ENCODE data around the gene WNT3A. TPM values are rescaled to one million over a fixed set of nuclear protein-coding genes. Genes with fewer than 3 reads are reported as not detected.

Gene WNT3A
- polyA plus RNA-seq, 1 experiment = not detected

DNA sequence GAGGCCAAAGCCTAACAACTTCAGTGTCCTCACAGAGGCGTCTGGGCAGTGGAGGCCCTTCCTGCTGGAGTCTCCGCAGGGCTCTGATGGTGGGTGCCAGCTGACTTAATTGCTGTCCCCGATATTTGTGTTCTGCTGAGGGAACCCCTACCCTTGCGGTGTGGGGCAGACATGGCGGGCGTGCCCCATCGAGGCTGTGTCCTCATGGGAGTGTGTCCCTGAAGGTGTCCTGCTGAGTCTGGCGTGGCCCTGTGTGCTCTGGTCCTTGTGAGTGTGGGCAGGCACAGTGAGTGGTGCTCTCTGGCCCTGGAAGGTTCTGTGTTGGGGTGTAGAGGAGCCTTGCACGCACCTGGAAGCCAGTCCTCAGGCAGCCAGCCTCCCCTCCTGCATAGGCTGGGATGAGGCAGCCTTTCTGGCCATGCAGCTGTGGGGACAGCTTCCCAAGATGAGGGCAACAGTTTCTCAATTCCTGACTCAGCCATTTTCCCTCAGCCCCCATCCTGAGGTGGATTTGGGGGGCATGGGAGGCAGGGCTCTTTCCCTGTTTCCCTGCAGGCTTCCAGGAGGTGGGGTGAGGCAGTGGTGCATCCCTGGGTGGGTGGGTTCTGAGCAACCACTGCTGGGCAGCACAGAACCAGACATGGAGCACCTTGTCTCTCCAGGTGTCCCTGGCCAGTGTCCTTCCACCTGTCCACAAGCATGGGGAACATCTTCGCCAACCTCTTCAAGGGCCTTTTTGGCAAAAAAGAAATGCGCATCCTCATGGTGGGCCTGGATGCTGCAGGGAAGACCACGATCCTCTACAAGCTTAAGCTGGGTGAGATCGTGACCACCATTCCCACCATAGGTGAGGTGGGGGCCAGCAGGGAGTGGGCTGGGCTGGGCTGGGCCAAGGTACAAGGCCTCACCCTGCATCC is 89.9 kb downstream of the WNT3A start:
- TF ChIP-seq CTCF (IDR thresholded peaks at IDR 0.05; ENCODE audit: insufficient read depth, low read depth, low read length) = no peak
- CTCF ChIA-PET = interaction anchor here (1.1 kb wide), 1 partner anchor 335 kb away, joined by 3 read pairs; no protein-coding TSS in a partner anchor

DNA sequence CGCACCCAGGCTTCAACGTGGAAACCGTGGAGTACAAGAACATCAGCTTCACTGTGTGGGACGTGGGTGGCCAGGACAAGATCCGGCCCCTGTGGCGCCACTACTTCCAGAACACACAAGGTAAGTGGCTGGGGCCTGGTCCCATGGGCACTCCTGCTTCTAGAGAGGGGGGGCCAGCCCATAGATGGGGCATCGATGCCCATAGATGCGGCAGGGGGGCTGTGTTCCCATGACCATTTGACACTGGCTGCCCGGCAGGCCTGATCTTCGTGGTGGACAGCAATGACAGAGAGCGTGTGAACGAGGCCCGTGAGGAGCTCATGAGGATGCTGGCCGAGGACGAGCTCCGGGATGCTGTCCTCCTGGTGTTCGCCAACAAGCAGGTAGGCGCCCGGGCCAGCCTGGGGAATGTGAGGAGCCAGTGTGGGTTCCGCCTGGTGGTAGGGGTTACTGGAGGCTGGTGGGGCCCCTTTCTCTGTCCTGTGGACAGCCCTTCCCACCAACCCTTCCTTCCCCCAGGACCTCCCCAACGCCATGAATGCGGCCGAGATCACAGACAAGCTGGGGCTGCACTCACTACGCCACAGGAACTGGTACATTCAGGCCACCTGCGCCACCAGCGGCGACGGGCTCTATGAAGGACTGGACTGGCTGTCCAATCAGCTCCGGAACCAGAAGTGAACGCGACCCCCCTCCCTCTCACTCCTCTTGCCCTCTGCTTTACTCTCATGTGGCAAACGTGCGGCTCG is 90.7 kb downstream of the WNT3A start:
- H3K36me3 ChIP-seq (ENCODE audit: control insufficient read depth, insufficient read depth, low read length) = peaks cover 37% of the 10 kb centered on the region
- POLR2A ChIA-PET = no interaction called here
- CTCF ChIA-PET = interaction anchor here (0.5 to 1.1 kb wide), 2 partner anchors 93 to 336 kb away, joined by 3 read pairs; no protein-coding TSS in a partner anchor

More for the DNA sequence above, 89.9 kb downstream of the WNT3A start:
- Histone ChIP-seq H3K4me3 (ENCODE audit: low read depth, low read length) (no peak overlapping the region), H3K36me3 (ENCODE audit: control insufficient read depth, insufficient read depth, low read length) (peaks cover 41% of the 10 kb centered on the region), H3K27me3 (ENCODE audit: control insufficient read depth, insufficient read depth, low read length) (no peaks in the 10 kb centered on the region)
- POLR2A ChIA-PET = no interaction called here
- no peak for DNase-seq (ENCODE audit: low read depth)

GRCh38 chr1:228098323-228098931 is 91.6 kb downstream of the WNT3A start:
- POLR2A ChIA-PET = no interaction called here
- Histone ChIP-seq H3K27me3 (ENCODE audit: control insufficient read depth, insufficient read depth, low read length) (no peaks in the 10 kb centered on the region), H3K36me3 (ENCODE audit: control insufficient read depth, insufficient read depth, low read length) (peaks cover 32% of the 10 kb centered on the region), H3K4me3 (ENCODE audit: low read depth, low read length) (no peak overlapping the region)
- CTCF ChIA-PET = interaction anchor here (0.6 kb wide), 1 partner anchor 76 kb away, joined by 3 read pairs; no protein-coding TSS in a partner anchor
- no peak for TF ChIP-seq CTCF (IDR thresholded peaks at IDR 0.05; ENCODE audit: insufficient read depth, low read depth, low read length)
- no peak for DNase-seq (ENCODE audit: low read depth)

More for the DNA sequence above, 90.7 kb downstream of the WNT3A start:
- H3K27me3 ChIP-seq (ENCODE audit: control insufficient read depth, insufficient read depth, low read length) = no peaks in the 10 kb centered on the region
- DNase-seq (ENCODE audit: low read depth) = no peak
- TF ChIP-seq CTCF (IDR thresholded peaks at IDR 0.05; ENCODE audit: insufficient read depth, low read depth, low read length) = no peak
- H3K4me3 ChIP-seq (ENCODE audit: low read depth, low read length) = no peak overlapping the region

DNA sequence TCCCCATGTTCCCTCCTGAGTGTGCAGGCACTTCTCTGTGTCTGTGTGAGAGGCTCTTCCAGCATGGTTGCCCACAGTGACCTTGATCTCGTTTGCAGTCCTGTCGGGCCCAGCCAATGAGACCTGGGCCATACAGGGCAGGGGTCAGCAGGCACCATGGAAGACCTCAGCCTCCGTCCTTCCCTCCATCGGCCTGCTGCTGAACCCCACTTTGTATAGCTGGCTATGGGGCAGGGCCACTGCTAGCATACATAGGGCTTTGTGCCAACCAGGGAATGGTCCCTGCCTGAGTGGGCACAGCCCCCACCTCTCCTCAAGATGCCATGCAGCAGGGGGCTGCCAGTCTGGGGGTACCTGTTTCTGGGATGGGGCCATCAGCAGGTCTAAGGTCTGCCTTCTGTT is 92.5 kb downstream of the WNT3A start:
- Histone ChIP-seq H3K36me3 (ENCODE audit: control insufficient read depth, insufficient read depth, low read length) (peaks cover 31% of the 10 kb centered on the region), H3K4me3 (ENCODE audit: low read depth, low read length) (no peak overlapping the region), H3K27me3 (ENCODE audit: control insufficient read depth, insufficient read depth, low read length) (no peaks in the 10 kb centered on the region)
- no peak for DNase-seq (ENCODE audit: low read depth)
- CTCF ChIA-PET = no interaction called here
- POLR2A ChIA-PET = no interaction called here
- no peak for TF ChIP-seq CTCF (IDR thresholded peaks at IDR 0.05; ENCODE audit: insufficient read depth, low read depth, low read length)

All from BJ (cell line).